ENCODE results near the gene ZDHHC13.
A peak's percentile ranks its signal among the peaks of the same experiment; 100 is the strongest.

Gene ZDHHC13

GRCh38 chr11:19173004-19173689, 56.2 kb downstream of the ZDHHC13 start:
- no peak for DNase-seq

- DNase-seq, result no peak
These were observed 57.1 kb downstream of the ZDHHC13 start for GRCh38 chr11:19173964-19174638.

DNA sequence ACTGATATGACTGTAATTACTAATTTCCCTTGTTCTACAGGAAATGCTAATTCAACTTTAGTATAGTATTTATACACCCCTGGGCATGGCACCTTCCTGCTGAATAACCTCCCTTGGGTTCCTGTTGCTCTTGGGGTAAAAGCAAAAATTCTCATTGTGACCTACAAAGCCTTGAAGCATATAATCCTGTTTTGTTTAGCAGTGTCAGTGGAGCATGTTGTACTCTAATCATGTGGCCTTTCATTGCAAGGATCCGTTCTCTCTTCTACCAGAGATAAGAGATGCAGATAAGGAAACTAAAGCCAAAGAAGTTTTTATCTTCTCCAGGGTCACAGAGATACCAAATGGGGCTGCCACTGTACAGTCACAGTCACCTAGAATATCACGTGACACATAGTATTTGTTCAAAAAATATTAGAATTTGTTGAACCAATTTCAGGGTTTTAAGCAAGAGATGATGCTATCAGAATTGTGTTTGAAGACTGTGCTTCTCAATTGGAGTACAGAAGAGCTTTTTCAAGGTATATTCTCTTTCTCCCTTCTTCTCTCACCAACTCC, 59.7 kb downstream of the ZDHHC13 start:
- DNase-seq, result no peak

DNA sequence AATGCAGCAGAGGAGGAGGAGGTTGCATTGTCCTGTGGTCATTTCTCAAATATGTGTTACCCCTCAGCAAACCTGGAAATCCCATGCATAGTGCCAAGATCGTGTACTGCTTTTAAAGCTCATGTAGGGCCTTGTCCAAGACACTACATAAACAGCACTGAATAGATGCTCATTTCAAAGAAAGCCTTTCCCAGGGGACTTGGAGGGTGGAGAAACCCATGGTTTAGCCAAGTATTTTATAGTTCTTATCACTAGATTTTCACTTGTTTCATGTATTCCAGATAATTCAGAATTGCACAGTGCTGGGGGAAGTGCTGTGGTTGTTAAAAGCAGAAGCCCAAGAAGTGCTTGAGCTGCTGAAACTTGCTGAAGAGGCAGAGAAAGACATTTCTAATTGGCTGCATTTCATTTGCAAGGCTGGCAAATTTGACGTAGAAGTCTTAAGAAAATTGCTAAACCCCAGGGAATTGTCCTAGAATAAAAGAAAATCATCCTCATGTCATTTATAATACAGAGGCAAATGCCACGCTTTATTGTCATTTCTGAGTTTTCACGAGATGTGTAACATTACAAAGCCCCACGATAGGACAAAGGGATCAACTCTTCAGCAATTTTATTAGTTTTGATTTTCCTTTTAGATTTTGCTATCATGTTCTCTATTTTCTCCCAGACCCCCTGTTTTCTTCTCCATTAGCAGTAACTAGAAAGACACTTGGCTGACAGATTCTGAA, 64.7 kb downstream of the ZDHHC13 start:
- DNase-seq, result peak; percentile 7

DNA sequence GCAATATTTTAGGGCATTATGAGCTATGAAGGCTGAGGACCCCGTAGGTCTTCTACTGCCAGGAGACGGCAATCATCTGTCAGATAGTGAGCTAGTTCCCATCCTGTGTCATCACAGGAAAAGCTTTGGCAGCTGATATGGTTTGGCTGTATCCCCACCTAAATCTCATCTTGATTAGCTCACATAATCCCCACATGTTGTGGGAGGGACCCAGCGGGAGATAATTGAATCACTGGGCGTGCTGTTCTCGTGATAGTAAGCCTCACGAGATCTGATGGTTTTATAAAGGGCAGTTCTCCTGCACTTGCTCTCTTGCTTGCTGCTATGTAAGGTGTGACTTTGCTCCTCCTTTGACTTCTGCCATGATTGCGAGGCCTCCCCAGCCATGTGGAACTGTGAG, 66.7 kb downstream of the ZDHHC13 start:
- DNase-seq, result no peak

- no peak for DNase-seq
These were observed 68.1 kb downstream of the ZDHHC13 start for GRCh38 chr11:19185036-19185435.

DNA sequence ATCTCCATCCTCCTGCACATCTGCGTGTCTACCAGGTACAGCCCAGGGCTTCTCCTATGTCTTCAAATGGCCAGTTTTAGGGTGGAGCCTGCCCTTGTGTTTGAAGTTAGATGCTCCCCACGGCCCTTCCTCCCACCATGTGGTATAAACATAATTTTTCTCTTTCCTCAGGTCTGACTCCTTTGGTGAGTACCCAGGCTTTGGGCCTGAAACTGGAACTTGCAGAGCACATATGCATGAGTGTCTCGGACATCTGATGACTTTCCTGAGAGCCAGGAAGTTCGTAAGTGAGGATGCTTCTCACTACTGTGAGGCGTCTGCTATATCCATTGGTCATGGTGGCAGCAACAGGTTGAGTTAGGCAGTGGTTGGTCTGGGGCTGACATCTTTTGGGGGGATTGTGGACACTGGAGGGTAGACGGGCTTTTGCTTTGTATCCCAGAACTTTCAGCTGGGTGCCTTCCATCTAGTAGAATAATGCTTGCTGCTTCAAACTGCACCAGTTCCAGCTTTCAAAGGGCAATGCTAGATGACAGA, 68.6 kb downstream of the ZDHHC13 start:
- DNase-seq, result no peak

- DNase-seq, result no peak
These were observed 70.3 kb downstream of the ZDHHC13 start for GRCh38 chr11:19187114-19187832.

- DNase-seq, result no peak
These were observed 70.9 kb downstream of the ZDHHC13 start for GRCh38 chr11:19187833-19188258.

DNA sequence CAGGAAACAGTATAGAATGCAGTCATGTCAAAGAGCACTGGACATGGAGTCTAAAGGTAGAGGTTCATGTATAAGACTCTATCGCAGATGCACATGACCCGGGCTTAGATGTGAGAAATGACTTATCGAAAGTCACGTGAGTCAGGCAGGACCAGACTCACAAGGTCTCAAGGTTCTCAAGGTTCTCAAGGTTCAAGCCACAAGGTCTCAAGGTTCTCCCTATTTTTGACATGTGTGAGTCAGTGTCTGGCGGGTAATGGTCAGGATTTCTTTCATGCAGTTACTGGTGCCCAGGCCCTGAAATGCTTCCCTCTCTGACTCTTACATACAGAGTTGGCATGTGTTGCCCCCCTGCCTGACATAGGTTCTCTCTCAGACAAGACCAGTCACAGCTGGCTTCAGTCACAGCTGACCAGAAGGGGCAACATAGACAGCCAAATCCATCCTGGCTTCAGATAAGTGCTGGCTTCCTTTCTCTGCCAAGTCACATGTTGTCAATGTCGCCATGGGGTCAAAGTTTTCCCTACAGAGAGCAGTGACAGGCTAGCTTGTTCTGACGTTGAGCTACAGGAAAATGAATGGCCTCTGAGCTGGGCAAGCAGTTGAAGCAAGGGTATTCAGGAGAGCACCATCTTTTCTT, 74.7 kb downstream of the ZDHHC13 start:
- DNase-seq, result no peak

DNA sequence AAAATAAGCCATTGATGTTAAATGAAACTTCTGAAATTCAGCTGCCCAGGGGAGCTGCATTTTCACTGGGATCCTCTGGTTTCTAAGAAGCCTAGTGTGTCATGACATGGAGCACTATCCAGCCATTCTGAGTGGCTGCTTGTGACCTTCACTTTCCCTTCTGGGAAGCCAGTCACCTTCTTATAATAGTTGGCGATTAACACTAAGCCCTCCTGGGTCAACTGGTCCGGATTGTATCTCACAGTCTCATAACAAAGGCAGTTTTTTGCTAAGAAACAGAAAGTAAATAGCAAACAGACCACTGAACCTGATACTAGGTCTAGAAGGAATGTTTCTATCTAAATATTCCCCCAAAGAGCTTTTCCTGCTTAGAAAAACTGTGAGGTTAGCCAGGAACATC, 76.9 kb downstream of the ZDHHC13 start:
- no peak for DNase-seq

DNA sequence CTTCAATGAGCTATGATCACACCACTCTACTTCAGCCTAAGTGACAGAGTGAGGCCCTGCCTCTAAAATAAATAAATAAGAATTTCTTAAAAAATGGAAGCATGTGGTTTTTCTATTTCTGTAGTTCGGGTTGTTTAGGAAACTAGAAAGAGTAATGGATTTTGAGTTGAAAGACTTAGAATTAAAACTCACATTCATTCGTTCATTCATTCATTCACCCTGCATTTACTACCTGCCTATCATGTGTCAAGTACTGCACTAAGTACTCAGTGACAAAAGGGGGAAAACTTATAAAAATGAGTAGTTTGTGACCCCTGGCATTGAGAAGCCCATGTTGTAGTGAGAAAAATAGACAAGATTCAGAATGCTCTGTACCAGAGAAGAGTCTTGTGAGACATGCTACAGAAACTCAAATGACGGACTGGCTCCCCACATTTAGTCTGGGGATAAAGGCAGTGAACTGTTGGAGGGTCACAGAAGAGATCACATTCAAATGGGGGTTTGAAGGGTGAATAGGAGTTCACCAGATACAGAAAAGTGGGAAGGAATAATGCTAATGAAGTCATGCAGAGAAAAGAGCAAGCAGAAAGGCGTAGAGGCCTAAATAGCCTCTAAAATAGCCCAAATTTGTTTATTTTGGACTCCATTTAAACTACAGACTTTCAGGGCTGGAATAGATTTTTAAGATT, 77.8 kb downstream of the ZDHHC13 start:
- DNase-seq, result no peak

- no peak for DNase-seq
These were observed 79.5 kb downstream of the ZDHHC13 start for GRCh38 chr11:19196432-19196831.

DNA sequence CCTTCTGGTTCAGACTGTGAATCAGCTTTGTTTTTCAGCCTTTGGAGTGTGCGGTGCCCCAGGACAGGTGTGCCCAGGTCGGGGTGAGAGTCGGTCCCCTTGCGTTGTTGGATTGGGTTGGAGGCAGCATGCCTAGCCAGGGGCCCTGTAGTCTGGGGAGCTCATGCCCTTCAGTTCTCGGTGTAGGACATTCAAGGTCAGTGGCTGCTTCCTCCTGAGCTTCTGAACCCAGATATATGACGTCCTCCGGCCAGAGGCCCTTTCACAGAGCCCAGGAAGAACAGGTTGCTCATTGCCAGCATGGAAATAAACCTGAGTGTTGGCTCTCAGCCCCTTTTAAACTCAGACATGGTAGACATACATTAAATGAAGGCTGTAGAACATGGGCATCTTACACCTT, 82.1 kb downstream of the ZDHHC13 start:
- no peak for DNase-seq

DNA sequence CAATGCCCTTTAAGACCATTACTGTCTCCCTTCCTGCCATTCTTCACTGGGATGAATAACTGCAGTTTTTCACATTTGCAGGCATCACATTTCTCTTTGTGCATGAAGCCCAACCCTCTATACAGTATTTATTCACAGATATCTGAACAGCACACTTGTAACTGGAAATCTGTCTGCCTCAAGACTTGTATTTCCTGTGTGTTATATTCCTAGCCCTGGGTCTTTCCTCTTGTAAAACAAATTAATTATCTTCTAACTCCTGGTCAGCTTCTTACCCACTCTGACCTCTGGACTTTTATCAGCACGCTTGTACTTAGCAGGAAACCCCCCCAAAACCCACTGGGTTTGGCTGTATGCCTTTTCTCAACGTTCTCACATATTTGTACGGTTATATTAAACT, 82.8 kb downstream of the ZDHHC13 start:
- DNase-seq, result no peak

- no peak for DNase-seq
These were observed 83.6 kb downstream of the ZDHHC13 start for GRCh38 chr11:19200410-19201201.

DNA sequence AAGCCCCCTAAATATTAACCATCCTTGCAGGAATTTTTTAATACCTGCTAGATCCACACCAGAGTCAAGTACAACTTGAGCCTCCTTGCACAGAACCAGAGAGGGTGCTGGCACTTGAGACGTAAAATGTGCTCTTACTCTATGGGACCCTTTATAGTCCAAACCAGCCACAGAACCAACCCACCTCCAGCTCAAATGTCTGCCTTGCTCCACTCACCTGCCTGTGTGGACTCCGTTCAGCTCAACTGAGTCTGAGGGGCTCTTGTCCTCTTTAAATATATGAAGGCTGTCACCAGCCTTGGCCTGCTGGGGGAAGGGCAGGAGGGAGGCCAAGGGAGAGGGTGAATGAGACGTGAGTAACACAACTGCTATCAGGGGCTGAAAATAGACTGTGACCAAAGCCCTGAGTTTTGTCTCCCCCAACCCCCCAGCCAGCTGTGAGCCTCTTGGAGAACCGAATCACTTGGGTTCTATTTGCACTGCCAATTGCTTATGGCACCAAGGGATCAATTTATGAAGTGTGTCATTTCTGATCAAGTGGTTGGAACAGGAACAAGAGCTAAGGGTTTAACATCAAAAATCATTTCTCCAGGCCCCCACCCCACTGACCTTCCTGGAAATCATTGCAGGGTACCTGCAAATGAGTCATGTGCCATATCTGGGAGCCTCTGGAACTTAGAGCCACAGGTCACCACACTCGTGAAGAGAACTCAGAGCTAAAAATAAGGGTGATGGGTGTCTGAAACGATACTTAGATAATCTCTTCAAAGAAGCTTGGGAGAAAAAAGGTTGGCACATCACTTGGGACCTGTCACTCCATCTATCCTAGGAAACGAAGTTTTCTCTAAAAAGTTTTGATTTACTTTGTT, 85.0 kb downstream of the ZDHHC13 start, which contains the start of gene CSRP3:
TSS of gene CSRP3 (minus strand) at position 247 of the 869 bp plus-strand sequence. CDS start 9,535 bp downstream, outside the sequence.
- no peak for DNase-seq

DNA sequence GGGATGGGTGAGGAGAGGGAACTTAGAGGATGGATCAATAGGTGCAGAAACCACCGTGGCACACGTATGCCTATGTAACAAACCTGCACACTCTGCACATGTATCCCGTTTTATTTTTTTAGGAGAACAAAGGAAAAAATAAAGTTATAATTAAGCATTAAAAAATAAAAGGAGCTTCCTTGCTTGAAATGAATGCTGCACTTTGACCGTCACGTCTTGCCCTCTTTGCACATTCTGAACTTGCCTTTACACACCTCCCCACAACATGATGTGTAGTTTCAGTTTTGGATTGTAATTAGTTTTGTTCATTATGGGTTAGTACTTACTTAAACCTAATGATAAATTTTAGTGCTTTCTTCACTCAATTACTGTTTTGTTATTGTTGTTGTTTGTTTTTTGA, 87.9 kb downstream of the ZDHHC13 start:
- DNase-seq, result no peak

- DNase-seq, result no peak
These were observed 91.2 kb downstream of the ZDHHC13 start for GRCh38 chr11:19208181-19208580.

All from inflammatory macrophage treated with lipopolysaccharide for 4 hours (primary cell).